ENCODE measurements around the gene TBC1D9B. TPM values are rescaled to one million over a fixed set of nuclear protein-coding genes. Genes with fewer than 3 reads are reported as not detected.

Gene TBC1D9B
- total RNA-seq, 1 experiment from 2014 or later, result 127 TPM

- RAD21 ChIA-PET (ENCODE audit: low non-redundant PET in 1 of 2, low total read pairs in 2 of 2, uncharacterized antibody in 2 of 2, unreplicated experiment in 2 of 2), result no interaction called here
- DNase-seq (ENCODE audit: low read depth, low spot score) (no peak), ATAC-seq (no peak)
- H2AFZ ChIP-seq (ENCODE audit: low read depth, low read length, poor library complexity, severe bottlenecking), result no peak overlapping the region
- H3K9me3 ChIP-seq (ENCODE audit: control insufficient read depth in 1 of 2, insufficient read depth in 1 of 2, low read depth in 1 of 2, low read length in 2 of 2), result no peaks in the 10 kb centered on the region
- intact Hi-C loops (cut with micrococcal nuclease), result no loop called here
- H4K20me1 ChIP-seq (ENCODE audit: insufficient read depth), result peaks cover 4% of the 10 kb centered on the region; the same call in 1 of the 2 replicates
- peaks cover 30% of the 10 kb centered on the region for H3K79me2 ChIP-seq (ENCODE audit: insufficient read depth, low read length)
- no TSS peak for BruUV-seq (replicated peaks)
- no peak overlapping the region for H3K4me2 ChIP-seq (ENCODE audit: low read length)
- TF ChIP-seq REST (IDR thresholded peaks at IDR 0.05; ENCODE audit: low read depth) (no peak), POLR2AphosphoS5 (IDR thresholded peaks at IDR 0.05; ENCODE audit: low read depth, low read length) (no peak), RAD21 (IDR thresholded peaks at IDR 0.05; ENCODE audit: low read depth) (no peak), SIN3A (IDR thresholded peaks at IDR 0.05; ENCODE audit: low read depth) (no peak), CTCF (IDR thresholded peaks at IDR 0.05 in 2 of 3, conservative IDR thresholded peaks at IDR 0.05 in 1 of 3; ENCODE audit: borderline replicate concordance in 1 of 3, insufficient read depth in 1 of 3, low read depth in 2 of 3, low read length in 2 of 3) (no peak), YY1 (IDR thresholded peaks at IDR 0.05; ENCODE audit: extremely low read depth, insufficient replicate concordance, low read depth, low read length) (no peak), CBX3 (IDR thresholded peaks at IDR 0.05; ENCODE audit: low read depth) (no peak), MAX (IDR thresholded peaks at IDR 0.05) (no peak), EZH2phosphoT487 (IDR thresholded peaks at IDR 0.05; ENCODE audit: borderline replicate concordance) (no peak), FOSL1 (IDR thresholded peaks at IDR 0.05; ENCODE audit: low read depth) (no peak)
- H3K4me1 ChIP-seq (ENCODE audit: control insufficient read depth in 1 of 2, insufficient read depth in 2 of 2, low read length in 2 of 2), result no peaks in the 10 kb centered on the region
- H3K27ac ChIP-seq (ENCODE audit: low read depth, low read length), result no peak overlapping the region
- CTCF ChIA-PET, result no interaction called here
- no peak overlapping the region for H3K9ac ChIP-seq (ENCODE audit: low read length)
- H3K4me3 ChIP-seq (replicated peaks in 1 of 2; ENCODE audit: low read depth in 1 of 2, low read length in 2 of 2), result no peak overlapping the region
- H3K9me2 ChIP-seq (ENCODE audit: insufficient read depth), result no peaks in the 10 kb centered on the region
- POLR2A ChIA-PET, result no interaction called here
- H3K36me3 ChIP-seq (ENCODE audit: control insufficient read depth in 1 of 2, insufficient read depth in 2 of 2, low read length in 2 of 2), result peaks cover 49 to 62% of the 10 kb centered on the region in 2 experiments
- H3K27me3 ChIP-seq (ENCODE audit: insufficient read depth, low read length), result no peaks in the 10 kb centered on the region
These were observed 74.0 kb downstream of the TBC1D9B start for GRCh38 chr5:179833709-179834070.

Data from HCT116 (cell line).